Transverse colon (tissue), 4 donors: Measurements from ENCODE around the gene ADAM12. TPM values are rescaled to one million over a fixed set of nuclear protein-coding genes. Genes with fewer than 3 reads are reported as not detected.

ENCODE experiments used
- DNase-seq: peaks from one replicate; pipeline ENCODE4 v3.0.0-alpha.2; 2019
- H3K27ac ChIP-seq, 4 donors: fragments of 200-600 bp; sonication (generic); 2 replicates each; pipeline ENCODE4 v1.5.1; 2016 to 2018; ENCODE audit warnings: inconsistent platforms in 4 of 4
- H3K27me3 ChIP-seq: fragments of 200-600 bp; sonication (generic); 2 replicates; pipeline ENCODE4 v1.5.1; 2017; ENCODE audit warnings: inconsistent platforms
- H3K36me3 ChIP-seq, 4 donors: fragments of 200-600 bp; sonication (generic); 2 replicates each; pipeline ENCODE4 v1.5.1; 2017 to 2019; ENCODE audit warnings: inconsistent platforms in 4 of 4
- H3K4me1 ChIP-seq, 4 donors: fragments of 200-600 bp; sonication (generic); 2 replicates each; pipeline ENCODE4 v1.5.1; 2017 to 2020; ENCODE audit warnings: inconsistent platforms in 4 of 4
- H3K4me3 ChIP-seq, 4 donors: fragments of 200-600 bp; sonication (generic); 1 replicate in 1 of 4; 2 replicates in 3 of 4; pipeline versions ENCODE4 v1.5.1 to v1.6.1; 2017 to 2019; ENCODE audit warnings: inconsistent platforms in 4 of 4
- H3K9me3 ChIP-seq, 2 donors: fragments of 200-600 bp; sonication (generic); 2 replicates each; pipeline ENCODE4 v1.5.1; 2017 to 2019; ENCODE audit warnings: inconsistent platforms in 2 of 2
- CTCF ChIP-seq, 5 experiments: fragments of 200-600 bp in 3 of 5; fragments of 450-650 bp in 2 of 5; sonication (generic) in 3 of 5; IDR thresholded peaks; 1 replicate in 2 of 5; 2 replicates in 3 of 5; pipeline ENCODE4 v1.5.1; 2016 to 2017; ENCODE audit warnings: antibody characterized with exemption in 5 of 5, inconsistent platforms in 3 of 5, mild to moderate bottlenecking in 2 of 5, moderate library complexity in 1 of 5
- EP300 ChIP-seq: sonication (generic); formaldehyde crosslinking; IDR thresholded peaks from one replicate; pipeline ENCODE4 v1.6.1; 2017; ENCODE audit warnings: antibody characterized with exemption, low read depth
- POLR2A ChIP-seq: fragments of 450-650 bp; IDR thresholded peaks from one replicate; pipeline ENCODE4 v1.6.1; 2016; ENCODE audit warnings: antibody characterized with exemption, mild to moderate bottlenecking, moderate library complexity
- POLR2AphosphoS5 ChIP-seq, 3 donors: sonication (generic); formaldehyde crosslinking; IDR thresholded peaks; one replicate each; pipeline ENCODE4 v1.6.1; 2016; ENCODE audit warnings: antibody characterized with exemption in 3 of 3
- WGBS, 2 donors: methylation state at CpG; one replicate each; pipeline ENCODE4 v1.1.5; 2018; ENCODE audit warnings: low coverage in 1 of 2; 5-methylcytosine and 5-hydroxymethylcytosine counted together
- in situ Hi-C, 4 donors: fragments of 200-750 bp; cut with MboI; loops; one replicate each; pipeline versions ENCODE4 v1.15.0 to v1.15.1; 2017; ENCODE audit warnings: low sequenced_read_pairs in 3 of 4, low pct_ligation_motif_present in 1 of 4, low pct_unique_long_range_greater_than_20kb in 1 of 4
- intact Hi-C: fragments of 100-400 bp; cut with DNase I; formaldehyde crosslinking; loops from one replicate; pipeline ENCODE4 v1.15.1; 2023; ENCODE audit warnings: low total_unique reads
- total RNA-seq, 4 donors: library from RNA; depleted of rRNA; stranded (reverse); fragments of >200 nt; gene quantifications; one replicate each; pipeline ENCODE4 v1.1.0, GENCODE V29; 2016

Gene ADAM12
- total RNA-seq, 4 donors from 2014 or later, result 0.14 to 2.2 (median 1.1) TPM; not detected in 1

DNA sequence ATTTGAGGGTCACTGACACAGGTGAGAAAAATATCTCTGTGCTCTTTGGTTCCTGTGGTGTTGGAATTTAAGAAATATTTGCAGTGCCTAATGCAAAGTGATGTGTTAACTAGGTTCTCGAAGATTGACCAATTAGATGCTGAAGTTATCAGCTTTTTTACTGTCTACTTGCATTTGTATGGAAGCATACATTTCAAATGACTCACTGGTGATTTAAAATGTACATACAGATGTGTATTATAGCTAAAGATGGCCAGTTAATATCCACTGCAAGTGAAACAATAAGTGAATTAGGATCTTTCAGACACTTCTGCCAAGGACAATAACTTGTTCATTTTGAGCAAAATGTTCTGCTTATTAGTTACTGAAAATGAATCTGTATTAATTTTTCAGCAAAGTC lies 287.0 kb downstream of the ADAM12 start:
- no peak overlapping the region for H3K27ac ChIP-seq
- no peaks in the 10 kb centered on the region for H3K36me3 ChIP-seq
- no peak for TF ChIP-seq EP300
- no peak for TF ChIP-seq POLR2A
- TF ChIP-seq POLR2AphosphoS5 (IDR thresholded peaks at IDR 0.05), result no peak
- no peak for TF ChIP-seq CTCF (IDR thresholded peaks at IDR 0.05)
- WGBS, 2 donors, result 64 to 65% methylated on average over 1 of the region's 1 CpG
- no peaks in the 10 kb centered on the region for H3K4me1 ChIP-seq
- intact Hi-C loops (no loop called here), in situ Hi-C loops (no loop called here)
- no peaks in the 10 kb centered on the region for H3K9me3 ChIP-seq
- H3K4me3 ChIP-seq, result no peak overlapping the region
- DNase-seq, result no peak
- no peaks in the 10 kb centered on the region for H3K27me3 ChIP-seq

DNA sequence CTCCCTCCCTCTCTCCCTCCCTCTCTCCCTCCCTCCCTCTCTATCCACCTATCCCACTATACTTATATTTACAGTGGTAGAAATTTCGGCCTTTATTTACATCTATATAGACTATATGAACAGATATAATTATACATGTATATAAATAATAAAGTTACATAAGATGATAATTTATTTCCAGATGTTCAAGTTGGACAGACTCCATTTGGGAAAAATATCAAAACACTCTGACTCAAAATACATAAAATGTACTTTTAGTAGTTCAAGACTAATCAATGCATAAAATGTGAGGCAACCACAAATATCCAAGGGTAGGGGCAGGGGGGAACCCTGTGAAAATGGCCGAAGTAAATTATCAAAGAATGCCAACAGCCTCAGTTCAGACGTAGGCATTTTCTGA lies 288.9 kb downstream of the ADAM12 start:
- no peaks in the 10 kb centered on the region for H3K27me3 ChIP-seq
- no peaks in the 10 kb centered on the region for H3K4me1 ChIP-seq
- no peak overlapping the region for H3K27ac ChIP-seq
- no peaks in the 10 kb centered on the region for H3K36me3 ChIP-seq
- TF ChIP-seq CTCF (IDR thresholded peaks at IDR 0.05), result no peak
- TF ChIP-seq POLR2A, result no peak
- no peak for TF ChIP-seq EP300
- TF ChIP-seq POLR2AphosphoS5 (IDR thresholded peaks at IDR 0.05), result no peak
- H3K4me3 ChIP-seq, result no peak overlapping the region
- intact Hi-C loops, result no loop called here
- in situ Hi-C loops, result no loop called here
- no peak for DNase-seq
- 65 to 70% methylated on average over 3 of the region's 3 CpGs for WGBS, 2 donors
- no peaks in the 10 kb centered on the region for H3K9me3 ChIP-seq

GRCh38 chr10:126098226-126098581 lies 290.1 kb downstream of the ADAM12 start:
- DNase-seq, result no peak
- Histone ChIP-seq H3K4me3 (no peak overlapping the region), H3K4me1 (no peaks in the 10 kb centered on the region), H3K9me3 (no peaks in the 10 kb centered on the region), H3K27ac (no peak overlapping the region), H3K36me3 (no peaks in the 10 kb centered on the region), H3K27me3 (no peaks in the 10 kb centered on the region)
- WGBS, 2 donors, result 50 to 89% methylated on average over 1 to 3 of the region's 3 CpGs
- in situ Hi-C loops (no loop called here), intact Hi-C loops (no loop called here)
- no peak for TF ChIP-seq POLR2AphosphoS5 (IDR thresholded peaks at IDR 0.05)
- TF ChIP-seq POLR2A, result no peak
- TF ChIP-seq EP300, result no peak
- no peak for TF ChIP-seq CTCF (IDR thresholded peaks at IDR 0.05)

DNA sequence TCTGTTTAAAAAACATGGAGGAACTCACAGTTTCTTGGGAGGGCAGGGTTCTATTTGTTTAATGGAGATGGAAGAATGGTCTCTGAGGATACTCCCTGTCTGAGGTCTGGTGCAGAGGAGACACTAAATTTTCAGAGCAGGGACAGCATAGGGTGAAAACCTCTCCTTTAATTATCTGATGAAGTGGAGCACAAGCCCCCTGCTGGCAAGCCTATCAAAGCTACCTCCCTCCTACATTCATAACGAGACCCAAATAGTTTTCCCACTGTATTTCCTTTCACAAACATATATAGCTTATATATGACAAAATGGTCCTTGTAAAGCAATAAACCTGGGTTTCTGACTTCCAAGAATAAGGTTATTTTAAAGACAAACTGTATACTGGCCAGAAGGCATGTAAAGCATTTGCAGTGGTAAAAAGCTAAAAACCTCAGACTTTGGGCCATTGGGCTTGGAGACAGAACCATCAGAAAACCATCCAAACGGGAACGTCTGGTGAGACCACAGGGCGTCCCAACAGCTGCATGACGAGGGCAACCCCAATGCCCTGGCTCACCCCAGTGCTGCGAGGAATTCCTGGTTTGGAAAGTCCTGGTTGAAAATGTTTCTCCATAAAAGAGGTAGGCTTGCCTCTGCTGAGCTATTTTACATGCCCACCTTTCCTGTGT lies 290.6 kb downstream of the ADAM12 start:
- intact Hi-C loops (no loop called here), in situ Hi-C loops (no loop called here)
- Histone ChIP-seq H3K27me3 (no peaks in the 10 kb centered on the region), H3K4me1 (no peaks in the 10 kb centered on the region), H3K27ac (no peak overlapping the region), H3K9me3 (no peaks in the 10 kb centered on the region), H3K36me3 (no peaks in the 10 kb centered on the region), H3K4me3 (no peak overlapping the region)
- no peak for TF ChIP-seq POLR2AphosphoS5 (IDR thresholded peaks at IDR 0.05)
- no peak for TF ChIP-seq POLR2A
- no peak for TF ChIP-seq CTCF (IDR thresholded peaks at IDR 0.05)
- no peak for TF ChIP-seq EP300
- 65 to 78% methylated on average over 2 to 6 of the region's 6 CpGs for WGBS, 2 donors
- no peak for DNase-seq
